Endothelial cell of umbilical vein (primary cell): Measurements from ENCODE around the gene FMNL2. TPM values are rescaled to one million over a fixed set of nuclear protein-coding genes. Genes with fewer than 3 reads are reported as not detected.

Experiments
- BruUV-seq: library from RNA; stranded (reverse); fragments of 400-500 nt; replicated peaks from 2 replicates; lab custom pipeline; 2021; lab: Mats Ljungman, UMichigan
- CTCF ChIA-PET: fragments of 300-600, 350-600 bp; sonication (Branson Sonifier 250); formaldehyde crosslinking; loops from one replicate; lab custom pipeline; 2021; ENCODE audit warnings: antibody characterized with exemption, inconsistent platforms; lab: Charles Lee
- POLR2A ChIA-PET: fragments of 300-600, 350-600 bp; sonication (Branson Sonifier 250); formaldehyde crosslinking; loops from one replicate; lab custom pipeline; 2021; ENCODE audit warnings: antibody characterized with exemption, inconsistent platforms; lab: Charles Lee
- DNase-seq: peaks from one replicate; pipeline ENCODE4 v3.0.0-alpha.2; 2011; ENCODE audit warnings: low read depth, low spot score
- FAIRE-seq: peaks from 2 replicates; lab custom pipeline; 2011; peaks lifted over from hg19 to GRCh38; lab: Jason Lieb, UNC
- H2AFZ ChIP-seq: 2 replicates; pipeline ENCODE4 v1.6.0; 2012; ENCODE audit warnings: low read depth, low read length, control low read depth, inconsistent platforms
- H3K27ac ChIP-seq: 2 replicates; pipeline ENCODE4 v1.5.1; 2011; ENCODE audit warnings: low read depth, mild to moderate bottlenecking, control low read depth, low read length, moderate library complexity; ENCODE audit not compliant: insufficient read depth
- H3K27me3 ChIP-seq, 2 experiments: 2 replicates each; pipeline versions ENCODE4 v1.6.0 to v1.6.1; 2011; ENCODE audit warnings: low read length in 2 of 2, mixed read lengths in 1 of 2; ENCODE audit not compliant: control insufficient read depth in 2 of 2, insufficient read depth in 2 of 2
- H3K36me3 ChIP-seq, 2 experiments: 2 replicates in 1 of 2; 3 replicates in 1 of 2; pipeline ENCODE4 v1.5.1; 2011; ENCODE audit warnings: low read length in 2 of 2, mild to moderate bottlenecking in 1 of 2, moderate library complexity in 1 of 2; ENCODE audit not compliant: control insufficient read depth in 2 of 2, insufficient read depth in 2 of 2; ENCODE audit errors: extremely low read depth in 1 of 2
- H3K4me1 ChIP-seq: 3 replicates; pipeline ENCODE4 v1.5.1; 2011; ENCODE audit warnings: mild to moderate bottlenecking, low read length; ENCODE audit not compliant: control insufficient read depth, insufficient read depth; ENCODE audit errors: extremely low read depth
- H3K4me2 ChIP-seq: 2 replicates; pipeline ENCODE4 v1.6.1; 2011; ENCODE audit warnings: low read length, control low read depth, mixed read lengths; ENCODE audit not compliant: insufficient read depth
- H3K4me3 ChIP-seq, 3 experiments: fragments of 200-600 bp in 1 of 3; sonication (generic), shearing (Covaris generic) in 1 of 3; replicated peaks in 1 of 3; 2 replicates each; pipeline ENCODE4 v1.5.1; 2011 to 2016; ENCODE audit warnings: control low read depth in 3 of 3, low read length in 3 of 3, mild to moderate bottlenecking in 2 of 3, inconsistent platforms in 1 of 3, low read depth in 1 of 3, moderate library complexity in 1 of 3; ENCODE audit not compliant: insufficient read depth in 1 of 3
- H3K79me2 ChIP-seq: 2 replicates; pipeline ENCODE4 v1.6.0; 2012; ENCODE audit warnings: low read length, inconsistent platforms; ENCODE audit not compliant: control insufficient read depth, insufficient read depth
- H3K9ac ChIP-seq: replicated peaks from 2 replicates; pipeline ENCODE3; 2011; ENCODE audit warnings: low read length, control low read depth; ENCODE audit not compliant: insufficient read depth; ENCODE audit errors: extremely low read depth
- H3K9me1 ChIP-seq: replicated peaks from 3 replicates; pipeline ENCODE4 v1.6.0; 2011; ENCODE audit warnings: mild to moderate bottlenecking, low read length; ENCODE audit not compliant: control insufficient read depth, insufficient read depth; ENCODE audit errors: extremely low read depth
- H3K9me3 ChIP-seq: replicated peaks from 2 replicates; pipeline ENCODE4 v1.5.1; 2012; ENCODE audit warnings: low read length, inconsistent platforms; ENCODE audit not compliant: control insufficient read depth, insufficient read depth
- H4K20me1 ChIP-seq: replicated peaks from 2 replicates; pipeline ENCODE3; 2011; ENCODE audit warnings: mild to moderate bottlenecking, low read length; ENCODE audit not compliant: control insufficient read depth, insufficient read depth; ENCODE audit errors: extremely low read depth
- EZH2 ChIP-seq: IDR thresholded peaks from 2 replicates; pipeline ENCODE4 v1.6.1; 2012; ENCODE audit warnings: borderline replicate concordance, low read depth, mild to moderate bottlenecking, moderate library complexity, low read length, inconsistent platforms; ENCODE audit not compliant: severe bottlenecking
- FOS ChIP-seq: IDR thresholded peaks from 2 replicates; pipeline ENCODE4 v1.6.1; 2011; ENCODE audit warnings: mild to moderate bottlenecking, low read length, moderate library complexity, borderline replicate concordance; ENCODE audit not compliant: insufficient read depth
- GATA2 ChIP-seq: IDR thresholded peaks from 2 replicates; pipeline ENCODE4 v1.7.0; 2011; ENCODE audit warnings: low read depth, mild to moderate bottlenecking, moderate library complexity, mixed read lengths, low read length; ENCODE audit not compliant: insufficient read length, insufficient read depth
- JUN ChIP-seq: IDR thresholded peaks from 2 replicates; pipeline ENCODE4 v1.6.1; 2011; ENCODE audit warnings: borderline replicate concordance, low read depth; ENCODE audit not compliant: insufficient read length, insufficient read depth
- MYC ChIP-seq: IDR thresholded peaks from one replicate; pipeline ENCODE4 v1.6.1; 2011; ENCODE audit warnings: mild to moderate bottlenecking, low read depth, low read length
- POLR2A ChIP-seq: IDR thresholded peaks from 2 replicates; pipeline ENCODE4 v1.6.1; 2012; ENCODE audit warnings: low read depth, mild to moderate bottlenecking, control low read depth, low read length
- POLR2AphosphoS5 ChIP-seq: IDR thresholded peaks from 2 replicates; pipeline ENCODE4 v1.6.1; 2012; ENCODE audit warnings: low read depth, mild to moderate bottlenecking, control low read depth, low read length, moderate library complexity; ENCODE audit not compliant: insufficient read depth
- dilution Hi-C: fragments of 300-500 bp; cut with MboI; formaldehyde crosslinking; loops from one replicate; pipeline ENCODE4 v1.15.0; 2019; ENCODE audit warnings: low sequenced_read_pairs; ENCODE audit not compliant: extremely low pct_ligation_motif_present
- intact Hi-C: fragments of 100-400 bp; cut with micrococcal nuclease; formaldehyde crosslinking; loops from one replicate; pipeline ENCODE4 v1.10.0; 2022
- polyA plus RNA-seq, 4 experiments: library from polyadenylated mRNA; depleted of rRNA in 3 of 4; stranded (reverse) in 3 of 4; unstranded in 1 of 4; fragments of >200 nt; gene quantifications; 2 replicates each; pipeline versions ENCODE4 v1.2.1 to v1.2.3, GENCODE V29; 2011 to 2012; ENCODE audit warnings: missing spikeins in 1 of 4
- total RNA-seq: library from RNA; stranded (reverse); gene quantifications from 2 replicates; pipeline ENCODE4 v1.2.3, GENCODE V29; 2021
- TF ChIP-seq, protein P1 (sequence below): IDR thresholded peaks from 2 replicates; pipeline ENCODE4 v1.6.1; 2011; ENCODE audit not compliant: insufficient read depth, insufficient read length
- TF ChIP-seq, protein P2 (sequence below), 2 donors: IDR thresholded peaks; 1 replicate in 1 of 2; 2 replicates in 1 of 2; pipeline ENCODE4 v1.5.1; 2011; ENCODE audit warnings: low read length in 2 of 2, mild to moderate bottlenecking in 2 of 2, moderate library complexity in 2 of 2, control low read depth in 1 of 2, inconsistent platforms in 1 of 2, low read depth in 1 of 2; ENCODE audit not compliant: insufficient read depth in 1 of 2; ENCODE audit errors: extremely low read depth in 1 of 2

The FMNL2 gene
- total and polyA plus RNA-seq, 2 donors (not counting 3 experiments of a cell fraction or from before 2014, with no cell fraction given): 8.3 to 28.0 TPM

DNA sequence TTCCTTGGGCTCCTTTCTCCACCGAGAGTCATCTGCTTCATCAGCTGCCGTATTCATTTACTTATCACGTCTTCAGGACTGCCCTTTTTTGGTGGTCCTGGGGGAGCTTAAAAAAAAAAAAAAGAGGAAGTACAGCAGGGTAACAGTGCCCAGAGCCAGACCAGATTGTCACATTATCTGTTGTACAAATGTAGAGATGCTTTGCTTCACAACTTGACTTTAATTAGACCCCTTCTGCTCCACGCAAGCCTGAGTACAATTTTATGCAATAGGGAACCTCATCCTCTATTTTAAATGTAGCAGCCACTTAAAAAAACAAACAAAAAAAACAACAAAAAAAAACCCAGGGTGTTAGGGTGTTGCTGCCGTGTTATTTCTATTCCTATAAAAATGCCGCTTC is 254.0 kb downstream of the FMNL2 start:
- Histone ChIP-seq H4K20me1 (no peaks in the 10 kb centered on the region), H3K79me2 (no peaks in the 10 kb centered on the region), H3K4me2 (no peak overlapping the region), H2AFZ (no peak overlapping the region), H3K4me3 (no peak overlapping the region), H3K4me1 (peaks cover 10% of the 10 kb centered on the region), H3K9ac (no peak overlapping the region), H3K27me3 (no peaks in the 10 kb centered on the region), H3K27ac (no peak overlapping the region), H3K9me1 (no peaks in the 10 kb centered on the region), H3K36me3 (no peaks in the 10 kb centered on the region), H3K9me3 (no peaks in the 10 kb centered on the region)
- no TSS peak for BruUV-seq
- FAIRE-seq (no peak), DNase-seq (no peak)
- intact Hi-C loops: no loop called here
- POLR2A ChIA-PET: interaction anchor here (0.6 kb wide), 1 partner anchor 251 kb away, joined by 5 read pairs; no protein-coding TSS in a partner anchor
- TF ChIP-seq GATA2: no peak
- TF ChIP-seq EZH2: no peak
- TF ChIP-seq JUN: no peak
- TF ChIP-seq POLR2AphosphoS5: no peak
- TF ChIP-seq FOS: no peak
- no peak for TF ChIP-seq POLR2A
- TF ChIP-seq, protein P1, sequence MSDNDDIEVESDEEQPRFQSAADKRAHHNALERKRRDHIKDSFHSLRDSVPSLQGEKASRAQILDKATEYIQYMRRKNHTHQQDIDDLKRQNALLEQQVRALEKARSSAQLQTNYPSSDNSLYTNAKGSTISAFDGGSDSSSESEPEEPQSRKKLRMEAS: no peak
- TF ChIP-seq, protein P2, sequence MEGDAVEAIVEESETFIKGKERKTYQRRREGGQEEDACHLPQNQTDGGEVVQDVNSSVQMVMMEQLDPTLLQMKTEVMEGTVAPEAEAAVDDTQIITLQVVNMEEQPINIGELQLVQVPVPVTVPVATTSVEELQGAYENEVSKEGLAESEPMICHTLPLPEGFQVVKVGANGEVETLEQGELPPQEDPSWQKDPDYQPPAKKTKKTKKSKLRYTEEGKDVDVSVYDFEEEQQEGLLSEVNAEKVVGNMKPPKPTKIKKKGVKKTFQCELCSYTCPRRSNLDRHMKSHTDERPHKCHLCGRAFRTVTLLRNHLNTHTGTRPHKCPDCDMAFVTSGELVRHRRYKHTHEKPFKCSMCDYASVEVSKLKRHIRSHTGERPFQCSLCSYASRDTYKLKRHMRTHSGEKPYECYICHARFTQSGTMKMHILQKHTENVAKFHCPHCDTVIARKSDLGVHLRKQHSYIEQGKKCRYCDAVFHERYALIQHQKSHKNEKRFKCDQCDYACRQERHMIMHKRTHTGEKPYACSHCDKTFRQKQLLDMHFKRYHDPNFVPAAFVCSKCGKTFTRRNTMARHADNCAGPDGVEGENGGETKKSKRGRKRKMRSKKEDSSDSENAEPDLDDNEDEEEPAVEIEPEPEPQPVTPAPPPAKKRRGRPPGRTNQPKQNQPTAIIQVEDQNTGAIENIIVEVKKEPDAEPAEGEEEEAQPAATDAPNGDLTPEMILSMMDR (IDR thresholded peaks at IDR 0.05; ENCODE audit: extremely low read depth in 1 of 2, insufficient read depth in 1 of 2, low read depth in 1 of 2, low read length in 2 of 2): no peak
- no peak for TF ChIP-seq MYC
- CTCF ChIA-PET: no interaction called here
- dilution Hi-C loops: no loop called here
